ENCODE measurements around the gene C1QTNF12. TPM values are rescaled to one million over a fixed set of nuclear protein-coding genes. Genes with fewer than 3 reads are reported as not detected.

Gene C1QTNF12
- total and polyA plus RNA-seq, 2 experiments from 2014 or later = 3.8 to 6.6 TPM

DNA sequence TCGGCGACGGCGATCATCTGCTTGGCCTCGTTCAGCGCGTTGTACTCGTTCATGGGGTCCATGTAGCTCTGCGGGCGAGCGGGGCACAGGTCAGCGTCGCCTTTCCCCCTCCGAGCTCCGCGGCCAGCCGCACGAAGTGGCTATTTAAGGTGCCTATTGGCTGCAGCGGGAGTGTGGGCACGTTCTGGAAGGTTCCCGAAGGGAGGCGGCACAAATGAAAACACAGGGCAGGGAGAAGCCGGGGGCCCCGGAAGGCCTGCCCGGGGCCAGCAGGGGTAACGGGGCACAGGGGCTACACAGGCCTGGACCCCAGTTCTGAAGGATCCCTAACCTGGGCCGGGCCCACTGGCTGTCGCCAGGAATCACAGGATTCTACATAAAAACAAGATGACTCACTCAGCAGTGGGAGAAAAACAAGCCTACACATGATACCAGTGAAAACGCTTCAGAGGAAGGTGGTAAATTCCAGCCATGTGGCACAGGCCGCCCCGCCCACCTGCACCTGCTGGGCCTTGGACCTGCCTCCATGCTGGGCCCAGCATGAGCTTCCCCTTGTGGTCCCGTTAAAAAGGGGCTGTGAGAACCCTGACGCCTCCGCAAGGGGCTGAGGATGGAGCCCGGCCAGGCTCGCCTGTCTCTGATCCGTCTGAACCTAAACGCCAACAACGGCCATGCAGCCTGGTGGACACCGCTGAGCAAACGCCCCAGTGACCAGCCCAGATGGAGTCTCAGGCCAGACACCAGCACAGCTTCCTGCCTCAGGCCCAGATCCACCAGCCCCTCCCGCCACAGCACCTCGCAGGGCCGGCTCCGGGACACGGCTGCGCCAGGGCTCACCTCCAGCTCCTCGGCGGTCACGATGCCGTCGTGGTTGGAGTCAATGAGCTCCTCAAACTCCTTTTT lies 28.6 kb downstream of the C1QTNF12 start:
- Histone ChIP-seq H3K9me3 (ENCODE audit: low read depth) (no peaks in the 10 kb centered on the region), H3K27me3 (no peaks in the 10 kb centered on the region), H3K36me3 (replicated peaks; ENCODE audit: insufficient read depth, low read depth) (no peaks in the 10 kb centered on the region), H3K4me3 (no peak overlapping the region), H3K79me2 (no peaks in the 10 kb centered on the region), H3K4me1 (ENCODE audit: insufficient read depth) (no peaks in the 10 kb centered on the region), H2AFZ (no peak overlapping the region), H3K27ac (no peak overlapping the region), H3K4me2 (no peak overlapping the region), H3K9me2 (replicated peaks; ENCODE audit: insufficient read depth) (no peaks in the 10 kb centered on the region), H4K20me1 (ENCODE audit: insufficient read depth, poor library complexity, severe bottlenecking) (peaks cover 3% of the 10 kb centered on the region)
- TF ChIP-seq EZH2 (IDR thresholded peaks at IDR 0.05; ENCODE audit: borderline replicate concordance) = no peak
- DNase-seq (ENCODE audit: low spot score) = no peak
- WGBS (ENCODE audit: low lambda C conversion rate, missing lambda C conversion rate) = 94% methylated on average over 37 of the region's 52 CpGs

DNA sequence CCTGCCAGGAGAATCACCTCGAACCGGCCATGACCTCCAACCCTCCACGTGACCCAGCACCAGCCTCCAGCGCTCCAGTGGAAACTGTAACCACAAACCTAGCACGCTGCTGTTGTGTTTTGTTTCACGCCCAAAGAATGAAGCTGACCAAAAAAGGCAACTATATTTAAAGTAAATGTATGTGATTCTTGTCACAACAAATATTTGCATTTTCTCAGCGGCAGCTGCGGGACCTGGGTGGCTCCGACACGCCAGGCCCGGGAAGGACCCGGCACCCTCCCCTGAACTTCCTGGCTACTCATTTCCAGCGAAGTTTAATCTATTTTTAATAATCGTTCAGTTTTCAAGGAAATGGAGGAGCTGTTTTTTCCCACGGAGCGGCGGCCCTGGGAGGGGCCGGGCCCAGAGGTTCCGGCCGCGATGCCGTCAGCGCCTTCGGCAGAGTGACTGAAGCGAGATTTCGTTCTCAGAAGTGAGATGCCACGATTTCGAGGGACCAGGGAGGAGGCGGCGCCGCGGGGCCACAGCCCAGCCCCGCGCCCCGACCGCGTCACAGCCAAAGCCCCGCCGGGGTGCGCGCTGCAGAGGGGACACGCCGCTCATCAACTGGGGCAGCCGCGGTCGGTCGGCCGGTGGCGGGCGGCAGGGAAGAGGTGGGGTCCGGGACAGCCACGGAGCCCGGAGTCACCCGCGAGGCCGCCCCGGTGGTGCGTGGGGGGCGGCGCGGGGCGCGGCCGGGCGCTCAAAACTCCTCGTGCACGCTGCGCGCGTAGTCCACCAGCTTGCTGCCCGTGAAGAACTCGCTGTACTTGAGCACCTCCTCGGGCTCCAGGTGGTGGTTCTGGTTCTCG lies 29.5 kb downstream of the C1QTNF12 start:
- 97% methylated on average over 73 of the region's 74 CpGs for WGBS (ENCODE audit: low lambda C conversion rate, missing lambda C conversion rate)
- Histone ChIP-seq H3K27me3 (no peaks in the 10 kb centered on the region), H3K27ac (no peak overlapping the region), H3K9me3 (ENCODE audit: low read depth) (no peaks in the 10 kb centered on the region), H3K4me1 (ENCODE audit: insufficient read depth) (no peaks in the 10 kb centered on the region), H3K36me3 (replicated peaks; ENCODE audit: insufficient read depth, low read depth) (no peaks in the 10 kb centered on the region), H3K79me2 (no peaks in the 10 kb centered on the region), H3K4me2 (no peak overlapping the region), H2AFZ (no peak overlapping the region), H3K4me3 (no peak overlapping the region), H4K20me1 (ENCODE audit: insufficient read depth, poor library complexity, severe bottlenecking) (peaks cover 3% of the 10 kb centered on the region), H3K9me2 (replicated peaks; ENCODE audit: insufficient read depth) (no peaks in the 10 kb centered on the region)
- TF ChIP-seq, protein P1, sequence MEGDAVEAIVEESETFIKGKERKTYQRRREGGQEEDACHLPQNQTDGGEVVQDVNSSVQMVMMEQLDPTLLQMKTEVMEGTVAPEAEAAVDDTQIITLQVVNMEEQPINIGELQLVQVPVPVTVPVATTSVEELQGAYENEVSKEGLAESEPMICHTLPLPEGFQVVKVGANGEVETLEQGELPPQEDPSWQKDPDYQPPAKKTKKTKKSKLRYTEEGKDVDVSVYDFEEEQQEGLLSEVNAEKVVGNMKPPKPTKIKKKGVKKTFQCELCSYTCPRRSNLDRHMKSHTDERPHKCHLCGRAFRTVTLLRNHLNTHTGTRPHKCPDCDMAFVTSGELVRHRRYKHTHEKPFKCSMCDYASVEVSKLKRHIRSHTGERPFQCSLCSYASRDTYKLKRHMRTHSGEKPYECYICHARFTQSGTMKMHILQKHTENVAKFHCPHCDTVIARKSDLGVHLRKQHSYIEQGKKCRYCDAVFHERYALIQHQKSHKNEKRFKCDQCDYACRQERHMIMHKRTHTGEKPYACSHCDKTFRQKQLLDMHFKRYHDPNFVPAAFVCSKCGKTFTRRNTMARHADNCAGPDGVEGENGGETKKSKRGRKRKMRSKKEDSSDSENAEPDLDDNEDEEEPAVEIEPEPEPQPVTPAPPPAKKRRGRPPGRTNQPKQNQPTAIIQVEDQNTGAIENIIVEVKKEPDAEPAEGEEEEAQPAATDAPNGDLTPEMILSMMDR (IDR thresholded peaks at IDR 0.05; ENCODE audit: poor library complexity) = no peak
- no peak for TF ChIP-seq EZH2phosphoT487 (IDR thresholded peaks at IDR 0.05; ENCODE audit: low read depth, severe bottlenecking, unreplicated experiment)
- no peak for TF ChIP-seq EZH2 (IDR thresholded peaks at IDR 0.05; ENCODE audit: borderline replicate concordance)
- DNase-seq (ENCODE audit: low spot score) = no peak

DNA sequence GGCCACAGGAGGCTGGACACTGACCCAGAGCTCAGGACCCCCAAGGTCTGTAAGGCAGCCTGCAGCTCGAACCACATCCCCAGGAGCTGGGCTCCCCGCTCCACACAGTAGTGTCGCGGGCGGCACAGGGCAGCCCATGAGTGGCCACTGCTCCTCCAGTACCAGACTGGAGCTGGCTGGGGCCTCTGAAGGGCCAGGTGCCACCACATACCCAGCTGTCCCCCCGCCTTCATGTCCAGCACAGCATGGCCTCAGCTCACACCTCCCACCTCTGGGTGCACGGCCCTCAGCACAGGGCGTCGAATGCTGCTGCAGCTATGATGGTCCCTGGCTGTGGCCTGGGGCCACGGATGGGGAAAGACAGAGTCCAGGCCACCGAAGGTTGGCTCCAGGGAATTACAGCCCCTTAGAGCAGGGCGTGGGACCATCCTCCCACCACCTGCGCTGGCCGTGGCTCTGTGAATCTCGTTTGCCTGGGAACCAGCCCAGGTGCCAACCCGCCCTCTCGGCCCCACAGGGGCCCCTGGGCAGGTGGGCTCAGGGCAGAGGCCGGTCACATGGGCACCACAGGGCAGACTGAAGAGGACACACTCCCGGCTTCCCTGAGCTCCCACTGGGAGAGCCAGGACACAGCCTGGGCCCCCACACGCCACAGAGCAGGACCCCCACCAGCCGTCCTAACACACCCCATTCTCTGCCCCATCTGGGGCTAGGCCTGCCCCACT lies 30.5 kb downstream of the C1QTNF12 start:
- Histone ChIP-seq H3K4me2 (no peak overlapping the region), H3K79me2 (no peaks in the 10 kb centered on the region), H3K4me1 (ENCODE audit: insufficient read depth) (no peaks in the 10 kb centered on the region), H3K4me3 (no peak overlapping the region), H3K9me3 (ENCODE audit: low read depth) (no peaks in the 10 kb centered on the region), H3K27ac (no peak overlapping the region), H2AFZ (no peak overlapping the region), H3K27me3 (no peaks in the 10 kb centered on the region), H3K9me2 (replicated peaks; ENCODE audit: insufficient read depth) (no peaks in the 10 kb centered on the region), H4K20me1 (ENCODE audit: insufficient read depth, poor library complexity, severe bottlenecking) (peaks cover 3% of the 10 kb centered on the region), H3K36me3 (replicated peaks; ENCODE audit: insufficient read depth, low read depth) (no peaks in the 10 kb centered on the region)
- TF ChIP-seq EZH2 (IDR thresholded peaks at IDR 0.05; ENCODE audit: borderline replicate concordance) (no peak), EZH2phosphoT487 (IDR thresholded peaks at IDR 0.05; ENCODE audit: low read depth, severe bottlenecking, unreplicated experiment) (no peak)
- TF ChIP-seq, protein P1 (IDR thresholded peaks at IDR 0.05; ENCODE audit: poor library complexity) = no peak
- DNase-seq (ENCODE audit: low spot score) = no peak
- WGBS (ENCODE audit: low lambda C conversion rate, missing lambda C conversion rate) = 94% methylated on average over 21 of the region's 21 CpGs
